ENCODE results near the gene PLAU.

DNA sequence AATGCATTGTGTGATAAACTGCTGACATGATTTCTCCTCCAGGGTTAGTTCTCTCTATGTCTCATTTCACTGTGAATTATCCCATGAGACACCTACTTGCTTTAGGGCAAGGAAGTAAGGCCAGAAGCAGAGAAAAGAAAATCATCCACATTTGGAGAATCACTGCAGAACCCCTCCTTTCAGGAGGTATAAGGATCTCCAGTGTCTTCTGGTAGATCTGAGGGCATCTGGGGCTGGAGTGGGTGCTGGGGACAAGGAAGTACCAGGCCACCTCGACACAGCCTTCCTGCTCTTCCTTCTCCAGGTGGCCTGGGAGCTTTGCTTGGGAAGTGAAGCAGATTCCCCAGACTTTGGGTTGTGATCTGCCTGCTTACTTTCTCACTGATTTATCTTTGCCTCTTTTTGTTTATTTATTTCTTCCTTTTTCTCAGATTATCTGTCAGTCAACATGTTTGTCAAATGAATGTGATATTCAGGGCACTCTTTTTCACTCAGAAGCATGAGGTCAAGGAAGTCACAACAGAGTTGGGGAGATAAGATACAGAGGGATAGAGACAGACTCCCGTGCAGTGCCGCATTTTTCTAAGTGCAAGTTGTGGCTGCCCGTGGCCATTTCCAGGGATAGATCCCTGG, 24.2 kb upstream of the PLAU start:
- TF ChIP-seq EZH2 (IDR thresholded peaks at IDR 0.05; ENCODE audit: low read length, missing control alignments), result no peak
- TF ChIP-seq, protein P1, sequence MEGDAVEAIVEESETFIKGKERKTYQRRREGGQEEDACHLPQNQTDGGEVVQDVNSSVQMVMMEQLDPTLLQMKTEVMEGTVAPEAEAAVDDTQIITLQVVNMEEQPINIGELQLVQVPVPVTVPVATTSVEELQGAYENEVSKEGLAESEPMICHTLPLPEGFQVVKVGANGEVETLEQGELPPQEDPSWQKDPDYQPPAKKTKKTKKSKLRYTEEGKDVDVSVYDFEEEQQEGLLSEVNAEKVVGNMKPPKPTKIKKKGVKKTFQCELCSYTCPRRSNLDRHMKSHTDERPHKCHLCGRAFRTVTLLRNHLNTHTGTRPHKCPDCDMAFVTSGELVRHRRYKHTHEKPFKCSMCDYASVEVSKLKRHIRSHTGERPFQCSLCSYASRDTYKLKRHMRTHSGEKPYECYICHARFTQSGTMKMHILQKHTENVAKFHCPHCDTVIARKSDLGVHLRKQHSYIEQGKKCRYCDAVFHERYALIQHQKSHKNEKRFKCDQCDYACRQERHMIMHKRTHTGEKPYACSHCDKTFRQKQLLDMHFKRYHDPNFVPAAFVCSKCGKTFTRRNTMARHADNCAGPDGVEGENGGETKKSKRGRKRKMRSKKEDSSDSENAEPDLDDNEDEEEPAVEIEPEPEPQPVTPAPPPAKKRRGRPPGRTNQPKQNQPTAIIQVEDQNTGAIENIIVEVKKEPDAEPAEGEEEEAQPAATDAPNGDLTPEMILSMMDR (conservative IDR thresholded peaks at IDR 0.05 in 1 of 2, IDR thresholded peaks at IDR 0.05 in 1 of 2; ENCODE audit: low read depth in 1 of 2, low read length in 2 of 2), result no peak
